Measurements from ENCODE around the gene PDIK1L. TPM values are rescaled to one million over a fixed set of nuclear protein-coding genes. Genes with fewer than 3 reads are reported as not detected.

PDIK1L gene
- total and polyA plus RNA-seq, 9 of the 15 experiments (the other 6 are each of a cell fraction or from before 2014, with no cell fraction given): 12.8 to 30.2 (median 21.5) TPM

DNA sequence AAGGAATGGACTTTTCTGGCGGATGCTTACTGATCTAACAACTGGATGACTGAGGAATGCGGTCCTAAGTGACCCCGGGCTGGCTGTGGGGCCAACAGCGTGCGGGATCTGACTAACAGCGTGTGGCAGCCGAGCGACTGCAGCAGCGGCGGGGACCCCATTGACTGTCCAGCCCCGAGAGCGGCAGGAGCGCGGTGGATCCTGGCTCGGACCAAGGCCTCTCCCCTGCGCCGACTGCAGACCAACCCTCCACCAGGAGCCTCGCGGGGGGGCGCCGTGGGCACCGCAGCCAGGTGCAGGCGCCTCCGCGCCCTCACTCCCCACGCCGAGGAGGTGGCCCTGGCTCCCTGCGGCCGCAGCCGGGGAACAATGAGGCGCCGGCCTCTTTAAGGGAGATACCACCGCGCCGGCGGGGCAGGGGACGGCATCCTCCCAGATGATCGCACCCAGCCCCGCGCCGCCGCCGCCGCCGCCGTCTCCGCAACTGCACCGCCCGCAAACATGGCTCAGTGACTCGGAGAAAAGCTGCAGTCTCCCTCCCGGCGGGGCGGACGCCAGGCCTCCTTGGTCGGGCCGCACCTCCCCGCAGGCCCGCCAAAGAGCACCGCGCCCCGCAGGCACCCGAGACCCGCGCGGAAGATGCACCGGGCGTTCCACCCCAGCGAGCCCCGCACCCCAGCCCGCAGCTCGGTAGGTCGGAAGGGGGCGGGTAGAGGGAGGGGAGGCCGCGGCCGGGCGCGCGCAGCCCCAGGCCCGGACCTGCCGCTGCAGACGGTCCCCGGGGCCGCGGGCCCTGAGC lies 694 bp upstream of the PDIK1L start (continued):
- TF ChIP-seq, protein P1, sequence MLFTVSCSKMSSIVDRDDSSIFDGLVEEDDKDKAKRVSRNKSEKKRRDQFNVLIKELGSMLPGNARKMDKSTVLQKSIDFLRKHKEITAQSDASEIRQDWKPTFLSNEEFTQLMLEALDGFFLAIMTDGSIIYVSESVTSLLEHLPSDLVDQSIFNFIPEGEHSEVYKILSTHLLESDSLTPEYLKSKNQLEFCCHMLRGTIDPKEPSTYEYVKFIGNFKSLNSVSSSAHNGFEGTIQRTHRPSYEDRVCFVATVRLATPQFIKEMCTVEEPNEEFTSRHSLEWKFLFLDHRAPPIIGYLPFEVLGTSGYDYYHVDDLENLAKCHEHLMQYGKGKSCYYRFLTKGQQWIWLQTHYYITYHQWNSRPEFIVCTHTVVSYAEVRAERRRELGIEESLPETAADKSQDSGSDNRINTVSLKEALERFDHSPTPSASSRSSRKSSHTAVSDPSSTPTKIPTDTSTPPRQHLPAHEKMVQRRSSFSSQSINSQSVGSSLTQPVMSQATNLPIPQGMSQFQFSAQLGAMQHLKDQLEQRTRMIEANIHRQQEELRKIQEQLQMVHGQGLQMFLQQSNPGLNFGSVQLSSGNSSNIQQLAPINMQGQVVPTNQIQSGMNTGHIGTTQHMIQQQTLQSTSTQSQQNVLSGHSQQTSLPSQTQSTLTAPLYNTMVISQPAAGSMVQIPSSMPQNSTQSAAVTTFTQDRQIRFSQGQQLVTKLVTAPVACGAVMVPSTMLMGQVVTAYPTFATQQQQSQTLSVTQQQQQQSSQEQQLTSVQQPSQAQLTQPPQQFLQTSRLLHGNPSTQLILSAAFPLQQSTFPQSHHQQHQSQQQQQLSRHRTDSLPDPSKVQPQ (CRISPR knock-in tag; IDR thresholded peaks at IDR 0.05; ENCODE audit: borderline replicate concordance): no peak
- TF ChIP-seq, protein P2, sequence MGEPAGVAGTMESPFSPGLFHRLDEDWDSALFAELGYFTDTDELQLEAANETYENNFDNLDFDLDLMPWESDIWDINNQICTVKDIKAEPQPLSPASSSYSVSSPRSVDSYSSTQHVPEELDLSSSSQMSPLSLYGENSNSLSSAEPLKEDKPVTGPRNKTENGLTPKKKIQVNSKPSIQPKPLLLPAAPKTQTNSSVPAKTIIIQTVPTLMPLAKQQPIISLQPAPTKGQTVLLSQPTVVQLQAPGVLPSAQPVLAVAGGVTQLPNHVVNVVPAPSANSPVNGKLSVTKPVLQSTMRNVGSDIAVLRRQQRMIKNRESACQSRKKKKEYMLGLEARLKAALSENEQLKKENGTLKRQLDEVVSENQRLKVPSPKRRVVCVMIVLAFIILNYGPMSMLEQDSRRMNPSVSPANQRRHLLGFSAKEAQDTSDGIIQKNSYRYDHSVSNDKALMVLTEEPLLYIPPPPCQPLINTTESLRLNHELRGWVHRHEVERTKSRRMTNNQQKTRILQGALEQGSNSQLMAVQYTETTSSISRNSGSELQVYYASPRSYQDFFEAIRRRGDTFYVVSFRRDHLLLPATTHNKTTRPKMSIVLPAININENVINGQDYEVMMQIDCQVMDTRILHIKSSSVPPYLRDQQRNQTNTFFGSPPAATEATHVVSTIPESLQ (CRISPR knock-in tag; IDR thresholded peaks at IDR 0.05): peak; percentile 27; the same call in 1 of the 2 replicates
- peak; percentile 69 for TF ChIP-seq KDM5B (IDR thresholded peaks at IDR 0.05; ENCODE audit: insufficient replicate concordance, low read depth, low read length)
- 0 out of 2 replicates have a peak, but pooled peaks have one; percentile 51 for TF ChIP-seq SRSF3 (IDR thresholded peaks at IDR 0.05; ENCODE audit: insufficient read depth, low read length)
- TF ChIP-seq TCFL5 (CRISPR knock-in tag; conservative IDR thresholded peaks at IDR 0.05): no peak
- TF ChIP-seq, protein P3, sequence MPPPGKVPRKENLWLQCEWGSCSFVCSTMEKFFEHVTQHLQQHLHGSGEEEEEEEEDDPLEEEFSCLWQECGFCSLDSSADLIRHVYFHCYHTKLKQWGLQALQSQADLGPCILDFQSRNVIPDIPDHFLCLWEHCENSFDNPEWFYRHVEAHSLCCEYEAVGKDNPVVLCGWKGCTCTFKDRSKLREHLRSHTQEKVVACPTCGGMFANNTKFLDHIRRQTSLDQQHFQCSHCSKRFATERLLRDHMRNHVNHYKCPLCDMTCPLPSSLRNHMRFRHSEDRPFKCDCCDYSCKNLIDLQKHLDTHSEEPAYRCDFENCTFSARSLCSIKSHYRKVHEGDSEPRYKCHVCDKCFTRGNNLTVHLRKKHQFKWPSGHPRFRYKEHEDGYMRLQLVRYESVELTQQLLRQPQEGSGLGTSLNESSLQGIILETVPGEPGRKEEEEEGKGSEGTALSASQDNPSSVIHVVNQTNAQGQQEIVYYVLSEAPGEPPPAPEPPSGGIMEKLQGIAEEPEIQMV (tag; conservative IDR thresholded peaks at IDR 0.05; ENCODE audit: low read depth): no peak
- TF ChIP-seq SAFB (IDR thresholded peaks at IDR 0.05; ENCODE audit: borderline replicate concordance, low read depth, low read length): 0 out of 2 replicates have a peak, but pooled peaks have one; percentile 41
- 0 out of 2 replicates have a peak, but pooled peaks have one; percentile 45 for TF ChIP-seq TGIF2 (CRISPR knock-in tag; IDR thresholded peaks at IDR 0.05)
- TF ChIP-seq ZNF311 (CRISPR knock-in tag; IDR thresholded peaks at IDR 0.05): no peak
- peak in 1 of 2 experiments; percentile 37; a peak in 3 of 4 replicates for TF ChIP-seq RAD21 (CRISPR knock-in tag; conservative IDR thresholded peaks at IDR 0.05 in 1 of 2, IDR thresholded peaks at IDR 0.05 in 1 of 2)
- TF ChIP-seq STAT5A (IDR thresholded peaks at IDR 0.05; ENCODE audit: borderline replicate concordance, low read length): no peak
- no peak for TF ChIP-seq GATAD2A (IDR thresholded peaks at IDR 0.05)
- no peak for TF ChIP-seq KAT8 (IDR thresholded peaks at IDR 0.05; ENCODE audit: low read depth)
- TF ChIP-seq HNRNPLL (IDR thresholded peaks at IDR 0.05; ENCODE audit: low read depth, low read length, poor library complexity, severe bottlenecking): peak; percentile 73
- peak; percentile 79 for TF ChIP-seq POLR2AphosphoS5 (IDR thresholded peaks at IDR 0.05; ENCODE audit: control insufficient read depth, insufficient read depth, low read depth, low read length)
- TF ChIP-seq ZNF184 (CRISPR knock-in tag; IDR thresholded peaks at IDR 0.05): no peak
- no peak for TF ChIP-seq RBM39 (optimal IDR thresholded peaks at IDR 0.05; ENCODE audit: low read depth, low read length)
- peak; percentile 58 for TF ChIP-seq EP400 (IDR thresholded peaks at IDR 0.05)
- TF ChIP-seq ERF (CRISPR knock-in tag; IDR thresholded peaks at IDR 0.05): 0 out of 2 replicates have a peak, but pooled peaks have one; percentile 50
- TF ChIP-seq MBD2 (IDR thresholded peaks at IDR 0.05; ENCODE audit: borderline replicate concordance, low read depth): no peak
- no peak for TF ChIP-seq MAFG (tag; conservative IDR thresholded peaks at IDR 0.05)
